HepG2 (cell line): Measurements from ENCODE around the gene ABCC8. TPM values are rescaled to one million over a fixed set of nuclear protein-coding genes. Genes with fewer than 3 reads are reported as not detected.

Experiments used
- CBX1 ChIP-seq: IDR thresholded peaks from one replicate; pipeline ENCODE4 v1.6.1; 2016; ENCODE audit warnings: antibody characterized with exemption, low read depth
- FOSL2 ChIP-seq: sonication (generic); formaldehyde crosslinking; IDR thresholded peaks from 2 replicates; pipeline ENCODE4 v1.4.0; 2020; ENCODE audit warnings: missing genetic modification reagents
- GABPB1 ChIP-seq: IDR thresholded peaks from 2 replicates; pipeline ENCODE4 v1.6.1; 2016; ENCODE audit warnings: mild to moderate bottlenecking, missing genetic modification reagents, moderate library complexity, missing compliant biosample characterization
- KAT2B ChIP-seq: fragments of 150-350 bp; IDR thresholded peaks from 2 replicates; pipeline ENCODE4 v1.6.1; 2014; ENCODE audit warnings: low read depth, low read length, borderline replicate concordance
- KMT2A ChIP-seq: sonication (generic); formaldehyde crosslinking; IDR thresholded peaks from 2 replicates; pipeline ENCODE4 v1.4.0; 2020; ENCODE audit warnings: missing genetic modification reagents
- PRMT3 ChIP-seq: sonication (generic); formaldehyde crosslinking; IDR thresholded peaks from 2 replicates; pipeline ENCODE4 v1.8.1; 2022; ENCODE audit warnings: low read depth, mild to moderate bottlenecking, moderate library complexity, missing genetic modification reagents, borderline replicate concordance
- RBM39 ChIP-seq: fragments of 200-400 bp; formaldehyde crosslinking; IDR thresholded peaks from one replicate; pipeline ENCODE4 v1.6.1; 2018; ENCODE audit warnings: antibody characterized with exemption, mild to moderate bottlenecking, low read depth, low read length; ENCODE audit not compliant: poor library complexity, severe bottlenecking
- ZC3H13 ChIP-seq: sonication (generic); formaldehyde crosslinking; IDR thresholded peaks from 2 replicates; pipeline ENCODE4 v1.8.1; 2023; ENCODE audit warnings: mild to moderate bottlenecking, missing genetic modification reagents, moderate library complexity
- ZFP36L2 ChIP-seq: sonication (generic); formaldehyde crosslinking; IDR thresholded peaks from 2 replicates; pipeline ENCODE4 v1.4.0; 2020; ENCODE audit warnings: missing genetic modification reagents
- polyA plus RNA-seq, 8 experiments: library from polyadenylated mRNA; depleted of rRNA in 3 of 8; stranded (reverse) in 7 of 8; unstranded in 1 of 8; fragments of >200 nt; fragmentation: Illumina TruSeq in 4 of 8; extraction: Trizol in 4 of 8; gene quantifications; 2 replicates each; pipeline versions ENCODE4 v1.2.1 to v1.2.3, GENCODE V29; 2011 to 2016; ENCODE audit warnings: low read depth in 4 of 8, missing spikeins in 1 of 8, mixed read lengths in 1 of 8; ENCODE audit not compliant: insufficient read depth in 1 of 8
- total RNA-seq, 5 experiments: library from RNA; depleted of rRNA; stranded (reverse); fragments of >200 nt; fragmentation: Illumina TruSeq; extraction: Trizol; gene quantifications; 2 replicates each; pipeline ENCODE4 v1.2.3, GENCODE V29; 2016; ENCODE audit warnings: low read depth in 1 of 5
- TF ChIP-seq, protein P1 (sequence below): sonication (generic); formaldehyde crosslinking; IDR thresholded peaks from 2 replicates; pipeline ENCODE4 v1.4.0; 2020; ENCODE audit warnings: missing genetic modification reagents
- TF ChIP-seq, protein P2 (sequence below): sonication (generic); formaldehyde crosslinking; conservative IDR thresholded peaks from 2 replicates; pipeline ENCODE4 v1.4.0; 2020; ENCODE audit warnings: missing genetic modification reagents
- TF ChIP-seq, protein P3 (sequence below): sonication (generic); formaldehyde crosslinking; IDR thresholded peaks from 2 replicates; pipeline ENCODE4 v1.4.0; 2020; ENCODE audit warnings: missing genetic modification reagents

Gene ABCC8
- total and polyA plus RNA-seq, 2 of the 13 experiments (the other 11 are each of a cell fraction or from before 2014, with no cell fraction given) = not detected

DNA sequence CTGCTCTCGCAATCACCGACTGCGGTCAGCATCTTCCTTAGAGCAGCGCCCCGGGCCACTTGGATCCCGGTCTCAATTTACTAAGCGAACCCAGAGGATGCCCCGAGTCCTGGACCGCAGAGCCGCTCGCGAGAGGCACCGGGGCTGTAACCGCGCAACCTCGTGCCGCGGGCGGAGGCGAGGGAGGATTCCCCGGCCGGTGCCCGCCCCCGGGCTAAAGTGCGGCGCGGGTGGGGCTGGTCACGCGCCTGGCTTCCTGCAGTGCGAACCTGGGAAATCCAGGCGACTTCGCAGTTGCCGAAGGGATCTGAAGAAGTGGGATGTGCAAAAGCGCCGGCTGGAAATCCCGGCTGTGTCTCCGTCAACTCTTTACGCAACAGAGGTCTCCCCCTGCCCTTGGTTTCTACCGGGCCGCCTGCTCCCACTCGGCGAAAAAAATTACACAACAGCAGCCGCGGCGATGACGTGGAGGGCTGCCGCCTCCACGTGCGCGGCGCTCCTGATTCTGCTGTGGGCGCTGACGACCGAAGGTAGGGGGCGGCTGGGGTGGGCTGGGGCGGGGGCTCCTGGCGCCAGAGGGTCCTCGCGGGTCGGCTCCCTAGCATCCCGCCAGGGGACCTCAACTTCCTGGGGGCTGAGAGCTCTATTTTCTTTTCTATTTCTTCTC, 125.0 kb downstream of the ABCC8 start, which contains the start of gene NCR3LG1 (continued):
- no peak for TF ChIP-seq CBX1
- peak; percentile 72 for TF ChIP-seq KMT2A
- TF ChIP-seq, protein P1, sequence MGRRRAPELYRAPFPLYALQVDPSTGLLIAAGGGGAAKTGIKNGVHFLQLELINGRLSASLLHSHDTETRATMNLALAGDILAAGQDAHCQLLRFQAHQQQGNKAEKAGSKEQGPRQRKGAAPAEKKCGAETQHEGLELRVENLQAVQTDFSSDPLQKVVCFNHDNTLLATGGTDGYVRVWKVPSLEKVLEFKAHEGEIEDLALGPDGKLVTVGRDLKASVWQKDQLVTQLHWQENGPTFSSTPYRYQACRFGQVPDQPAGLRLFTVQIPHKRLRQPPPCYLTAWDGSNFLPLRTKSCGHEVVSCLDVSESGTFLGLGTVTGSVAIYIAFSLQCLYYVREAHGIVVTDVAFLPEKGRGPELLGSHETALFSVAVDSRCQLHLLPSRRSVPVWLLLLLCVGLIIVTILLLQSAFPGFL = no peak
- TF ChIP-seq ZFP36L2 (CRISPR knock-in tag) = no peak
- TF ChIP-seq PRMT3 (CRISPR knock-in tag) = no peak
- TF ChIP-seq ZC3H13 = no peak; the same call in 1 of the 2 replicates
- TF ChIP-seq, protein P2, sequence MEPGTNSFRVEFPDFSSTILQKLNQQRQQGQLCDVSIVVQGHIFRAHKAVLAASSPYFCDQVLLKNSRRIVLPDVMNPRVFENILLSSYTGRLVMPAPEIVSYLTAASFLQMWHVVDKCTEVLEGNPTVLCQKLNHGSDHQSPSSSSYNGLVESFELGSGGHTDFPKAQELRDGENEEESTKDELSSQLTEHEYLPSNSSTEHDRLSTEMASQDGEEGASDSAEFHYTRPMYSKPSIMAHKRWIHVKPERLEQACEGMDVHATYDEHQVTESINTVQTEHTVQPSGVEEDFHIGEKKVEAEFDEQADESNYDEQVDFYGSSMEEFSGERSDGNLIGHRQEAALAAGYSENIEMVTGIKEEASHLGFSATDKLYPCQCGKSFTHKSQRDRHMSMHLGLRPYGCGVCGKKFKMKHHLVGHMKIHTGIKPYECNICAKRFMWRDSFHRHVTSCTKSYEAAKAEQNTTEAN = no peak; the same call in 1 of the 2 replicates
- TF ChIP-seq GABPB1 = peak; percentile 73; the same call in 1 of the 2 replicates
- TF ChIP-seq RBM39 = peak; percentile 49
- TF ChIP-seq, protein P3, sequence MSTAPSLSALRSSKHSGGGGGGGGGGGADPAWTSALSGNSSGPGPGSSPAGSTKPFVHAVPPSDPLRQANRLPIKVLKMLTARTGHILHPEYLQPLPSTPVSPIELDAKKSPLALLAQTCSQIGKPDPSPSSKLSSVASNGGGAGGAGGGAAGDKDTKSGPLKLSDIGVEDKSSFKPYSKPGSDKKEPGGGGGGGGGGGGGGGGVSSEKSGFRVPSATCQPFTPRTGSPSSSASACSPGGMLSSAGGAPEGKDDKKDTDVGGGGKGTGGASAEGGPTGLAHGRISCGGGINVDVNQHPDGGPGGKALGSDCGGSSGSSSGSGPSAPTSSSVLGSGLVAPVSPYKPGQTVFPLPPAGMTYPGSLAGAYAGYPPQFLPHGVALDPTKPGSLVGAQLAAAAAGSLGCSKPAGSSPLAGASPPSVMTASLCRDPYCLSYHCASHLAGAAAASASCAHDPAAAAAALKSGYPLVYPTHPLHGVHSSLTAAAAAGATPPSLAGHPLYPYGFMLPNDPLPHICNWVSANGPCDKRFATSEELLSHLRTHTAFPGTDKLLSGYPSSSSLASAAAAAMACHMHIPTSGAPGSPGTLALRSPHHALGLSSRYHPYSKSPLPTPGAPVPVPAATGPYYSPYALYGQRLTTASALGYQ = 0 out of 2 replicates have a peak, but pooled peaks have one; percentile 49
- no peak for TF ChIP-seq FOSL2 (CRISPR knock-in tag)
- TF ChIP-seq KAT2B = no peak
